Epithelial cell of esophagus (primary cell): ENCODE measurements around the gene LYZL2.
"Not testable (repeated sequence)": the region's sequence is repeated elsewhere in the genome, so short reads cannot be mapped to it uniquely, and the experiment has no call there.

ENCODE experiments used
- DNase-seq: peaks from one replicate; pipeline ENCODE4 v3.0.0; 2010; ENCODE audit warnings: low read depth
- H3K4me3 ChIP-seq: 2 replicates; pipeline ENCODE4 v1.5.1; 2011; ENCODE audit warnings: mild to moderate bottlenecking, low read length, control low read depth
- CTCF ChIP-seq: IDR thresholded peaks from 2 replicates; pipeline ENCODE4 v1.5.1; 2011; ENCODE audit warnings: low read depth, mild to moderate bottlenecking, low read length, control low read depth, inconsistent platforms; ENCODE audit not compliant: insufficient read depth; ENCODE audit errors: missing control alignments

The LYZL2 gene

GRCh38 chr10:30639946-30640786 lies 10.6 kb upstream of the LYZL2 start:
- TF ChIP-seq CTCF = peak; percentile 94
- DNase-seq = peak; percentile 69

GRCh38 chr10:30637881-30638467 lies 8.4 kb upstream of the LYZL2 start:
- DNase-seq = peak; percentile 91
- no peak for TF ChIP-seq CTCF
- H3K4me3 ChIP-seq = no peak overlapping the region

More at GRCh38 chr10:30639946-30640786, 10.6 kb upstream of the LYZL2 start:
- H3K4me3 ChIP-seq = no peak overlapping the region

- no peak overlapping the region for H3K4me3 ChIP-seq
- no peak for DNase-seq
- TF ChIP-seq CTCF = no peak
Observed at GRCh38 chr10:30631188-30631587, 1.6 kb upstream of the LYZL2 start.

- no peak for TF ChIP-seq CTCF
- H3K4me3 ChIP-seq = no peak overlapping the region
- peak; percentile 39 for DNase-seq
Observed at GRCh38 chr10:30630571-30630970, 1.0 kb upstream of the LYZL2 start.

- DNase-seq, H3K4me3 ChIP-seq: not testable (repeated sequence)
Observed at GRCh38 chr10:30628576-30628975, 977 bp downstream of the LYZL2 start.

GRCh38 chr10:30626837-30627236 lies 2.7 kb downstream of the LYZL2 start:
- DNase-seq, H3K4me3 ChIP-seq: not testable (repeated sequence)

- not testable (repeated sequence) for DNase-seq, H3K4me3 ChIP-seq
Observed at GRCh38 chr10:30626196-30626595, 3.4 kb downstream of the LYZL2 start.

GRCh38 chr10:30625080-30625479 lies 4.5 kb downstream of the LYZL2 start:
- DNase-seq = no peak
- no peak for TF ChIP-seq CTCF
- H3K4me3 ChIP-seq = no peak overlapping the region

- no peak overlapping the region for H3K4me3 ChIP-seq
- TF ChIP-seq CTCF = no peak
- no peak for DNase-seq
Observed at GRCh38 chr10:30619966-30620365, 9.6 kb downstream of the LYZL2 start.
